ENCODE measurements around the gene MYEOV. TPM values are rescaled to one million over a fixed set of nuclear protein-coding genes. Genes with fewer than 3 reads are reported as not detected.

Gene MYEOV
- total RNA-seq, 1 experiment from 2014 or later = 1.4 TPM

- TF ChIP-seq, protein P1, sequence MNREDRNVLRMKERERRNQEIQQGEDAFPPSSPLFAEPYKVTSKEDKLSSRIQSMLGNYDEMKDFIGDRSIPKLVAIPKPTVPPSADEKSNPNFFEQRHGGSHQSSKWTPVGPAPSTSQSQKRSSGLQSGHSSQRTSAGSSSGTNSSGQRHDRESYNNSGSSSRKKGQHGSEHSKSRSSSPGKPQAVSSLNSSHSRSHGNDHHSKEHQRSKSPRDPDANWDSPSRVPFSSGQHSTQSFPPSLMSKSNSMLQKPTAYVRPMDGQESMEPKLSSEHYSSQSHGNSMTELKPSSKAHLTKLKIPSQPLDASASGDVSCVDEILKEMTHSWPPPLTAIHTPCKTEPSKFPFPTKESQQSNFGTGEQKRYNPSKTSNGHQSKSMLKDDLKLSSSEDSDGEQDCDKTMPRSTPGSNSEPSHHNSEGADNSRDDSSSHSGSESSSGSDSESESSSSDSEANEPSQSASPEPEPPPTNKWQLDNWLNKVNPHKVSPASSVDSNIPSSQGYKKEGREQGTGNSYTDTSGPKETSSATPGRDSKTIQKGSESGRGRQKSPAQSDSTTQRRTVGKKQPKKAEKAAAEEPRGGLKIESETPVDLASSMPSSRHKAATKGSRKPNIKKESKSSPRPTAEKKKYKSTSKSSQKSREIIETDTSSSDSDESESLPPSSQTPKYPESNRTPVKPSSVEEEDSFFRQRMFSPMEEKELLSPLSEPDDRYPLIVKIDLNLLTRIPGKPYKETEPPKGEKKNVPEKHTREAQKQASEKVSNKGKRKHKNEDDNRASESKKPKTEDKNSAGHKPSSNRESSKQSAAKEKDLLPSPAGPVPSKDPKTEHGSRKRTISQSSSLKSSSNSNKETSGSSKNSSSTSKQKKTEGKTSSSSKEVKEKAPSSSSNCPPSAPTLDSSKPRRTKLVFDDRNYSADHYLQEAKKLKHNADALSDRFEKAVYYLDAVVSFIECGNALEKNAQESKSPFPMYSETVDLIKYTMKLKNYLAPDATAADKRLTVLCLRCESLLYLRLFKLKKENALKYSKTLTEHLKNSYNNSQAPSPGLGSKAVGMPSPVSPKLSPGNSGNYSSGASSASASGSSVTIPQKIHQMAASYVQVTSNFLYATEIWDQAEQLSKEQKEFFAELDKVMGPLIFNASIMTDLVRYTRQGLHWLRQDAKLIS (CRISPR knock-in tag; IDR thresholded peaks at IDR 0.05; ENCODE audit: borderline replicate concordance) = no peak
- TF ChIP-seq ESRRA (CRISPR knock-in tag; IDR thresholded peaks at IDR 0.05; ENCODE audit: borderline replicate concordance) = no peak
- no peak for TF ChIP-seq JAZF1 (CRISPR knock-in tag; IDR thresholded peaks at IDR 0.05)
Observed at GRCh38 chr11:69272831-69273485, 21.0 kb upstream of the MYEOV start (continued).

GRCh38 chr11:69273571-69273970 lies 20.4 kb upstream of the MYEOV start:
- POLR2A ChIA-PET = no interaction called here
- Mint-ChIP-seq H3K27ac (no peak overlapping the region), H3K9me3 (peaks cover 4% of the 10 kb centered on the region; the same call in 1 of the 2 replicates), H3K27me3 (ENCODE audit: low read depth) (no peaks in the 10 kb centered on the region; the same call in 1 of the 2 replicates), H3K36me3 (no peaks in the 10 kb centered on the region), H3K4me3 (no peak overlapping the region), H3K4me1 (peaks cover 4% of the 10 kb centered on the region; the same call in 1 of the 2 replicates)
- ATAC-seq (no peak), DNase-seq (ENCODE audit: low spot score) (no peak)
- CTCF ChIA-PET = interaction anchor here (1.5 kb wide), 1 partner anchor 142 kb away, joined by 5 read pairs; no protein-coding TSS in a partner anchor
- TF ChIP-seq NFATC4 (CRISPR knock-in tag; IDR thresholded peaks at IDR 0.05) (no peak), SMAD3 (CRISPR knock-in tag; IDR thresholded peaks at IDR 0.05; ENCODE audit: borderline replicate concordance) (no peak), HMGXB4 (CRISPR knock-in tag; IDR thresholded peaks at IDR 0.05) (no peak), PRRX2 (CRISPR knock-in tag; IDR thresholded peaks at IDR 0.05) (no peak), GTF2I (CRISPR knock-in tag; conservative IDR thresholded peaks at IDR 0.05) (no peak)

- H3K4me3 Mint-ChIP-seq = no peak overlapping the region
- ATAC-seq (no peak), DNase-seq (ENCODE audit: low spot score) (no peak)
- POLR2A ChIA-PET = no interaction called here
- H3K36me3 Mint-ChIP-seq = no peaks in the 10 kb centered on the region
- no peaks in the 10 kb centered on the region; the same call in 1 of the 2 replicates for H3K27me3 Mint-ChIP-seq (ENCODE audit: low read depth)
- CTCF ChIA-PET = interaction anchor here (0.8 to 0.9 kb wide), 2 partner anchors 143 to 173 kb away, joined by 3 to 4 read pairs; no protein-coding TSS in a partner anchor
- no peak overlapping the region for H3K27ac Mint-ChIP-seq
- peaks cover 4% of the 10 kb centered on the region; the same call in 1 of the 2 replicates for H3K9me3 Mint-ChIP-seq
- TF ChIP-seq NFATC4 (CRISPR knock-in tag; IDR thresholded peaks at IDR 0.05) (no peak), MAX (CRISPR knock-in tag; IDR thresholded peaks at IDR 0.05) (no peak), MXD4 (CRISPR knock-in tag; IDR thresholded peaks at IDR 0.05; ENCODE audit: borderline replicate concordance) (no peak), GABPB1 (CRISPR knock-in tag; IDR thresholded peaks at IDR 0.05) (no peak), JAZF1 (CRISPR knock-in tag; IDR thresholded peaks at IDR 0.05) (no peak), NFYB (CRISPR knock-in tag; conservative IDR thresholded peaks at IDR 0.05; ENCODE audit: low read depth) (no peak)
- TF ChIP-seq, protein P2, sequence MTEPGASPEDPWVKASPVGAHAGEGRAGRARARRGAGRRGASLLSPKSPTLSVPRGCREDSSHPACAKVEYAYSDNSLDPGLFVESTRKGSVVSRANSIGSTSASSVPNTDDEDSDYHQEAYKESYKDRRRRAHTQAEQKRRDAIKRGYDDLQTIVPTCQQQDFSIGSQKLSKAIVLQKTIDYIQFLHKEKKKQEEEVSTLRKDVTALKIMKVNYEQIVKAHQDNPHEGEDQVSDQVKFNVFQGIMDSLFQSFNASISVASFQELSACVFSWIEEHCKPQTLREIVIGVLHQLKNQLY (CRISPR knock-in tag; IDR thresholded peaks at IDR 0.05) = no peak
- TF ChIP-seq, protein P1 (CRISPR knock-in tag; IDR thresholded peaks at IDR 0.05; ENCODE audit: borderline replicate concordance) = no peak
- peaks cover 4% of the 10 kb centered on the region; the same call in 1 of the 2 replicates for H3K4me1 Mint-ChIP-seq
Observed at GRCh38 chr11:69274531-69275016, 19.4 kb upstream of the MYEOV start.

All from WTC11 (cell line).